ENCODE data around the gene MICALL1.

The MICALL1 gene

GRCh38 chr22:37990862-37991261 lies 84.8 kb downstream of the MICALL1 start:
- in situ Hi-C loops (cut with HindIII; ENCODE audit: low sequenced_read_pairs) = no loop called here
- no peak for DNase-seq (ENCODE audit: low read depth)
- H3K4me3 ChIP-seq (ENCODE audit: low read depth, low read length) = no peak overlapping the region
- TF ChIP-seq, protein P1, sequence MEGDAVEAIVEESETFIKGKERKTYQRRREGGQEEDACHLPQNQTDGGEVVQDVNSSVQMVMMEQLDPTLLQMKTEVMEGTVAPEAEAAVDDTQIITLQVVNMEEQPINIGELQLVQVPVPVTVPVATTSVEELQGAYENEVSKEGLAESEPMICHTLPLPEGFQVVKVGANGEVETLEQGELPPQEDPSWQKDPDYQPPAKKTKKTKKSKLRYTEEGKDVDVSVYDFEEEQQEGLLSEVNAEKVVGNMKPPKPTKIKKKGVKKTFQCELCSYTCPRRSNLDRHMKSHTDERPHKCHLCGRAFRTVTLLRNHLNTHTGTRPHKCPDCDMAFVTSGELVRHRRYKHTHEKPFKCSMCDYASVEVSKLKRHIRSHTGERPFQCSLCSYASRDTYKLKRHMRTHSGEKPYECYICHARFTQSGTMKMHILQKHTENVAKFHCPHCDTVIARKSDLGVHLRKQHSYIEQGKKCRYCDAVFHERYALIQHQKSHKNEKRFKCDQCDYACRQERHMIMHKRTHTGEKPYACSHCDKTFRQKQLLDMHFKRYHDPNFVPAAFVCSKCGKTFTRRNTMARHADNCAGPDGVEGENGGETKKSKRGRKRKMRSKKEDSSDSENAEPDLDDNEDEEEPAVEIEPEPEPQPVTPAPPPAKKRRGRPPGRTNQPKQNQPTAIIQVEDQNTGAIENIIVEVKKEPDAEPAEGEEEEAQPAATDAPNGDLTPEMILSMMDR (IDR thresholded peaks at IDR 0.05; ENCODE audit: low read depth, low read length, missing control alignments) = no peak

GRCh38 chr22:37991731-37992442 lies 85.8 kb downstream of the MICALL1 start:
- H3K4me3 ChIP-seq (ENCODE audit: low read depth, low read length) = no peak overlapping the region
- in situ Hi-C loops (cut with HindIII; ENCODE audit: low sequenced_read_pairs) = no loop called here
- DNase-seq (ENCODE audit: low read depth) = no peak
- TF ChIP-seq, protein P1 (IDR thresholded peaks at IDR 0.05; ENCODE audit: low read depth, low read length, missing control alignments) = no peak
